ENCODE results near the gene R3HDM4.

Gene R3HDM4

DNA sequence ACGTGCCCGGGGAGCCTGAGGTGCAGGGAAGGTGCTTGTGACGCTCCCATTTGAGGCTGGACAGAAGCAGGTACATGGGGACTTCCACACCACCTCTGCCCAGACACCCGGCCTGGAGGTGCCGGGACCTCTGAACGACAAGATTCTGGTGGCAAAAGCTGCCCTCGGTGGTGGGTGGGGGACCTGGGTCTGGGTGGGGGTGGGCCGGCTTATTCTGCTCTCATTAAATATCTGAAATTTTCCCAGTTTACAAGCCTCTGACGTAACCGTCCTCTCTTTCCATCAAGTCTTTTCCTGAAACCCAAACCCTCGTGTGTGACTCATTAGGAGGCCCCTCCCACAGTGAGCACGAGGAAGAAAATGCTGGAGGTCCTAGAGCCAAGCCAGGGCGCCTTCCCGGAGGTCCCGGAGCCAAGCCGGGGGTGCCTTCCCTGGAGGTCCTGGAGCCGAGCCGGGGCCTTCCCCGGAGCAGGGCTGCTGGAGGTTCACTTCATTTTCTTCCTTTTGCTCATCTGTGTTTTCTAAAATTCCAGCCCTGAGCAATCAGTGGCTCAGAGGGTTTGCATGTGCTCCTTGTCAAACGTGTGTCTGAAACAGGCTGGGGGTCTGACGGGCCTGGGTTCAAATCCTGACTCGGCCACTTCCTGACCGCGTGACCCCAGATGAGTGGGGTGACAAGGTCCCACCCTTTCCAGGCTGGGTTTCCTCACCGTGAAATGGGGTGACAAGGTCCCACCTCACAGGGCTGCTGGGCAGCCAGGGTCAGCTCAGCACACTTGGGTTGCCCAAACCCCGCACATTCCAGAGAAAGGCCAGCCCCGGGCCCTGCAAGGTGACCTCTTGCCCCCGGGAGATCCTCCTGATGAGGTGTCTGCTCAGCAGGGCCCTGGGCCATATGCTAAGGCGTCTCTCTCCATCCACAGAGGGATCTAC, 43.5 kb downstream of the R3HDM4 start:
- Histone ChIP-seq H3K4me3 (ENCODE audit: low read length) (no peak overlapping the region), H2BK120ac (ENCODE audit: low read depth, low read length) (no peak overlapping the region), H3K79me2 (ENCODE audit: control insufficient read depth, insufficient read depth, low read length) (no peaks in the 10 kb centered on the region), H3K56ac (ENCODE audit: low read length) (no peak overlapping the region), H3K23ac (ENCODE audit: low read length) (no peak overlapping the region), H3K4me2 (ENCODE audit: low read length) (no peak overlapping the region), H2BK5ac (ENCODE audit: low read length) (no peak overlapping the region), H3K4me1 (ENCODE audit: control insufficient read depth, low read depth, low read length) (no peaks in the 10 kb centered on the region), H3K18ac (ENCODE audit: low read length) (no peak overlapping the region), H2BK15ac (replicated peaks; ENCODE audit: low read depth) (no peak overlapping the region), H2AK5ac (ENCODE audit: low read length) (no peak overlapping the region), H3K9ac (ENCODE audit: low read length) (no peak overlapping the region), H3K36me3 (ENCODE audit: control insufficient read depth, insufficient read depth, low read length) (peaks cover 2% of the 10 kb centered on the region), H4K8ac (ENCODE audit: low read depth, low read length) (no peak overlapping the region), H3K4ac (ENCODE audit: low read depth, low read length) (no peak overlapping the region), H3K79me1 (ENCODE audit: low read length) (no peaks in the 10 kb centered on the region), H4K5ac (ENCODE audit: low read length) (no peak overlapping the region), H3K27ac (ENCODE audit: low read depth, low read length) (no peak overlapping the region), H3K27me3 (ENCODE audit: insufficient read depth, low read length, poor library complexity) (no peaks in the 10 kb centered on the region)
- DNase-seq = peak; percentile 61
- WGBS (ENCODE audit: extremely low coverage, insufficient coverage, low lambda C conversion rate) = no CpG with 5 or more reads among the region's 29 CpGs

DNA sequence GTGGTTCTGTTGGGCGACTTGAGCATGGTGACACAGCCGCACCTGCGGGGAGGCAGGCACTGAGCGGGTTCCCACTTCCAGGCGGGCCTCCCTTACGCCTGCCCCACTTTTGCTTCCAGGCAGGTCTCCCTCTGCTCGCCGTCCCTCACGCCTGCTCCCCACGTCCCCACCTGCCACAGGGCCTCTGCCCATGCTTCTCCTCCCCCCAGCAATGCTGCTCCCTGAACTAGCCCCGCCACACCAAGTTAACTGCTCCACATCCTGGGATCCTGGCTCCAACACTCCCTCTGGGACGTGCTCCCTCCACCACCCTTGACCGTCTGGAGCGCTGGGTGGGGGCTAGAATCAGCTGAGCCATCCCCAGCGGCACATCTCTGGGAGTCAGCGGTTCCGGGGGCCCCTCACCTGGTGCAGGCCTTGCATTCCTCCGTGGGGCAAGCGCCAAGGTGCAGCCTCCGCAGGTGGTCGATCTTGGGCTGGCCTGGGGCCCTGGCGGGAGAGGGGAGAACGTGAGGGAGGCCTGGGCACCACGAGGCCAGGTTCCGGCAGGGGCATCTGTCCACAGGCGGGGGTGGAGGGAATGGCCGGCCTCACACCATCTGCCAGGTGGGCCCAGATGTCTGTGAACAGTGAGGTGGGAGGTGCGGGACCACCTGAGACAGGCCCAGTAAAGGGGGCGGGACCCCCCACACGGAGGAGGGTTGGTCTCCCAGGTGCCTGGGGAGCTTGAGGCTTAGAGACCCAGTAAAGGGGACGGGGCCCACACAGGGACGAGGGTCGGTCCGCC, 44.4 kb downstream of the R3HDM4 start:
- H2AK5ac ChIP-seq (ENCODE audit: low read length) = no peak overlapping the region
- H3K27me3 ChIP-seq (ENCODE audit: insufficient read depth, low read length, poor library complexity) = no peaks in the 10 kb centered on the region
- H2BK15ac ChIP-seq (replicated peaks; ENCODE audit: low read depth) = no peak overlapping the region
- no peaks in the 10 kb centered on the region for H3K4me1 ChIP-seq (ENCODE audit: control insufficient read depth, low read depth, low read length)
- WGBS (ENCODE audit: extremely low coverage, insufficient coverage, low lambda C conversion rate) = no CpG with 5 or more reads among the region's 34 CpGs
- no peak overlapping the region for H2BK120ac ChIP-seq (ENCODE audit: low read depth, low read length)
- H3K79me2 ChIP-seq (ENCODE audit: control insufficient read depth, insufficient read depth, low read length) = no peaks in the 10 kb centered on the region
- no peak for DNase-seq
- no peak overlapping the region for H3K27ac ChIP-seq (ENCODE audit: low read depth, low read length)
- H3K4me2 ChIP-seq (ENCODE audit: low read length) = no peak overlapping the region
- no peak overlapping the region for H3K4me3 ChIP-seq (ENCODE audit: low read length)
- no peak overlapping the region for H2BK5ac ChIP-seq (ENCODE audit: low read length)
- no peaks in the 10 kb centered on the region for H3K79me1 ChIP-seq (ENCODE audit: low read length)
- H4K5ac ChIP-seq (ENCODE audit: low read length) = no peak overlapping the region
- H3K23ac ChIP-seq (ENCODE audit: low read length) = no peak overlapping the region
- no peak overlapping the region for H4K8ac ChIP-seq (ENCODE audit: low read depth, low read length)
- H3K4ac ChIP-seq (ENCODE audit: low read depth, low read length) = no peak overlapping the region
- no peak overlapping the region for H3K56ac ChIP-seq (ENCODE audit: low read length)
- H3K18ac ChIP-seq (ENCODE audit: low read length) = no peak overlapping the region
- H3K9ac ChIP-seq (ENCODE audit: low read length) = no peak overlapping the region
- peaks cover 2% of the 10 kb centered on the region for H3K36me3 ChIP-seq (ENCODE audit: control insufficient read depth, insufficient read depth, low read length)

DNA sequence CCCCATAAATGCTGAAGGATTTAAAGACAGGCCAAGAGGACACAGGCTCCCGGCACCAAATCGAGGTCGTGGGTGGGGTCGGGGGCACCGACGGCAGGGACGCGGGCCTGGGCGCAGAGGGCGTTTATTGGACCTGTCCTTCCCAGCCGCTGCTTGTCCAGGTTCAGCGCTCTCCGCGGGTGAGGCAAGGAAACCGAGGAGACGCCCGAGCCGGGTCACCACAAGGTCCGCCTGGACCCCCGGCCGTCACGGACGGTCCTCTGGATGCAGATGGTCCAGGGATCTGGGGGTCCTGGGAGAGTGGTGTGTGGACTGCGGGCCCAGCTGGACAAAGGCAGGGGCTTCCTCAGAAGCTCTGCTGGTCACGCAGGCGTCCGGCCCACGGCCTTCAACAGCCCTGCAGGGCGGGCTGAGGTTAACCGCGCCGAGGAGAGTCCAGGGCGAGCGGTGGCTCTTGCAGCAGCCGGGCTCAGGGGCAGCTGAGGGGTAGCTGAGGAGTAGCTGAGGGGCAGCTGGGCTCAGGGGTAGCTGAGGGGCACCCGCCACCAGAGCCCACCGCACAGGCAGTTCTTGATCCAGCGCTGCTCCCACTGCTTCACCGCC, 45.1 kb downstream of the R3HDM4 start:
- Histone ChIP-seq H3K36me3 (ENCODE audit: control insufficient read depth, insufficient read depth, low read length) (peaks cover 2% of the 10 kb centered on the region), H4K8ac (ENCODE audit: low read depth, low read length) (no peak overlapping the region), H3K79me2 (ENCODE audit: control insufficient read depth, insufficient read depth, low read length) (no peaks in the 10 kb centered on the region), H2BK5ac (ENCODE audit: low read length) (no peak overlapping the region), H3K23ac (ENCODE audit: low read length) (no peak overlapping the region), H3K4me2 (ENCODE audit: low read length) (no peak overlapping the region), H2BK15ac (replicated peaks; ENCODE audit: low read depth) (no peak overlapping the region), H3K4me3 (ENCODE audit: low read length) (no peak overlapping the region), H2AK5ac (ENCODE audit: low read length) (no peak overlapping the region), H3K56ac (ENCODE audit: low read length) (no peak overlapping the region), H3K18ac (ENCODE audit: low read length) (no peak overlapping the region), H3K4ac (ENCODE audit: low read depth, low read length) (no peak overlapping the region), H3K27ac (ENCODE audit: low read depth, low read length) (no peak overlapping the region), H3K79me1 (ENCODE audit: low read length) (no peaks in the 10 kb centered on the region), H2BK120ac (ENCODE audit: low read depth, low read length) (no peak overlapping the region), H4K5ac (ENCODE audit: low read length) (no peak overlapping the region), H3K27me3 (ENCODE audit: insufficient read depth, low read length, poor library complexity) (no peaks in the 10 kb centered on the region), H3K4me1 (ENCODE audit: control insufficient read depth, low read depth, low read length) (no peaks in the 10 kb centered on the region), H3K9ac (ENCODE audit: low read length) (no peak overlapping the region)
- no CpG with 5 or more reads among the region's 39 CpGs for WGBS (ENCODE audit: extremely low coverage, insufficient coverage, low lambda C conversion rate)
- no peak for DNase-seq

- H3K4me3 ChIP-seq (ENCODE audit: low read length) = no peak overlapping the region
- H3K56ac ChIP-seq (ENCODE audit: low read length) = no peak overlapping the region
- no peaks in the 10 kb centered on the region for H3K27me3 ChIP-seq (ENCODE audit: insufficient read depth, low read length, poor library complexity)
- H3K79me1 ChIP-seq (ENCODE audit: low read length) = no peaks in the 10 kb centered on the region
- H3K9ac ChIP-seq (ENCODE audit: low read length) = no peak overlapping the region
- H4K5ac ChIP-seq (ENCODE audit: low read length) = no peak overlapping the region
- H2BK5ac ChIP-seq (ENCODE audit: low read length) = no peak overlapping the region
- H2BK15ac ChIP-seq (replicated peaks; ENCODE audit: low read depth) = no peak overlapping the region
- no peaks in the 10 kb centered on the region for H3K4me1 ChIP-seq (ENCODE audit: control insufficient read depth, low read depth, low read length)
- H2BK120ac ChIP-seq (ENCODE audit: low read depth, low read length) = no peak overlapping the region
- H2AK5ac ChIP-seq (ENCODE audit: low read length) = no peak overlapping the region
- H3K27ac ChIP-seq (ENCODE audit: low read depth, low read length) = no peak overlapping the region
- WGBS (ENCODE audit: extremely low coverage, insufficient coverage, low lambda C conversion rate) = no CpG with 5 or more reads among the region's 16 CpGs
- H3K36me3 ChIP-seq (ENCODE audit: control insufficient read depth, insufficient read depth, low read length) = peaks cover 2% of the 10 kb centered on the region
- H3K18ac ChIP-seq (ENCODE audit: low read length) = no peak overlapping the region
- H3K23ac ChIP-seq (ENCODE audit: low read length) = no peak overlapping the region
- no peak overlapping the region for H4K8ac ChIP-seq (ENCODE audit: low read depth, low read length)
- DNase-seq = no peak
- H3K4ac ChIP-seq (ENCODE audit: low read depth, low read length) = no peak overlapping the region
- H3K79me2 ChIP-seq (ENCODE audit: control insufficient read depth, insufficient read depth, low read length) = no peaks in the 10 kb centered on the region
- H3K4me2 ChIP-seq (ENCODE audit: low read length) = no peak overlapping the region
These were observed 45.7 kb downstream of the R3HDM4 start for GRCh38 chr19:867301-867793.

GRCh38 chr19:866769-867300, 46.2 kb downstream of the R3HDM4 start:
- Histone ChIP-seq H3K23ac (ENCODE audit: low read length) (no peak overlapping the region), H2BK15ac (replicated peaks; ENCODE audit: low read depth) (no peak overlapping the region), H3K79me2 (ENCODE audit: control insufficient read depth, insufficient read depth, low read length) (no peaks in the 10 kb centered on the region), H3K4me2 (ENCODE audit: low read length) (no peak overlapping the region), H3K79me1 (ENCODE audit: low read length) (no peaks in the 10 kb centered on the region), H3K27ac (ENCODE audit: low read depth, low read length) (no peak overlapping the region), H3K27me3 (ENCODE audit: insufficient read depth, low read length, poor library complexity) (no peaks in the 10 kb centered on the region), H3K4me1 (ENCODE audit: control insufficient read depth, low read depth, low read length) (no peaks in the 10 kb centered on the region), H2BK120ac (ENCODE audit: low read depth, low read length) (no peak overlapping the region), H3K9ac (ENCODE audit: low read length) (no peak overlapping the region), H3K36me3 (ENCODE audit: control insufficient read depth, insufficient read depth, low read length) (peaks cover 2% of the 10 kb centered on the region), H3K56ac (ENCODE audit: low read length) (no peak overlapping the region), H2BK5ac (ENCODE audit: low read length) (no peak overlapping the region), H3K4me3 (ENCODE audit: low read length) (no peak overlapping the region), H2AK5ac (ENCODE audit: low read length) (no peak overlapping the region), H3K4ac (ENCODE audit: low read depth, low read length) (no peak overlapping the region), H4K5ac (ENCODE audit: low read length) (no peak overlapping the region), H4K8ac (ENCODE audit: low read depth, low read length) (no peak overlapping the region), H3K18ac (ENCODE audit: low read length) (no peak overlapping the region)
- no peak for DNase-seq
- WGBS (ENCODE audit: extremely low coverage, insufficient coverage, low lambda C conversion rate) = no CpG with 5 or more reads among the region's 38 CpGs
